IPS DF 6.9 (cell line): ENCODE results near the gene CACNA1G.

Experiments
- DNase-seq: peaks from one replicate; pipeline ENCODE4 v3.0.0-alpha.2; 2013; ENCODE audit warnings: low read depth, low spot score
- H3K27ac ChIP-seq: one replicate; pipeline ENCODE4 v1.5.1; 2013; ENCODE audit warnings: low read length, control low read depth
- H3K27me3 ChIP-seq: 2 replicates; pipeline ENCODE4 v1.6.1; 2013; ENCODE audit warnings: mild to moderate bottlenecking, low read length; ENCODE audit not compliant: control insufficient read depth, insufficient read depth
- H3K36me3 ChIP-seq: 2 replicates; pipeline ENCODE4 v1.6.1; 2013; ENCODE audit warnings: low read length; ENCODE audit not compliant: control insufficient read depth, insufficient read depth
- H3K4me1 ChIP-seq: 2 replicates; pipeline ENCODE4 v1.6.1; 2013; ENCODE audit warnings: low read length; ENCODE audit not compliant: control insufficient read depth, insufficient read depth
- H3K4me3 ChIP-seq: 2 replicates; pipeline ENCODE4 v1.5.1; 2013; ENCODE audit warnings: mild to moderate bottlenecking, low read length
- H3K9me3 ChIP-seq: 2 replicates; pipeline ENCODE4 v1.6.1; 2013; ENCODE audit warnings: low read length, inconsistent platforms; ENCODE audit not compliant: control insufficient read depth, insufficient read depth
- WGBS: extraction: QIAGEN DNeasy Blood & Tissue Kit; methylation state at CpG from one replicate; pipeline ENCODE4 v1.1.7; 2013; ENCODE audit warnings: mixed read lengths, missing lambda C conversion rate; ENCODE audit not compliant: insufficient read length, insufficient coverage; 5-methylcytosine and 5-hydroxymethylcytosine counted together

CACNA1G gene

GRCh38 chr17:50649042-50649908 is 88.8 kb downstream of the CACNA1G start:
- no peak for DNase-seq

GRCh38 chr17:50651661-50652060 is 91.1 kb downstream of the CACNA1G start:
- WGBS: no CpG with 5 or more reads among the region's 2 CpGs
- Histone ChIP-seq H3K27me3 (no peaks in the 10 kb centered on the region), H3K4me1 (no peaks in the 10 kb centered on the region), H3K36me3 (no peaks in the 10 kb centered on the region), H3K4me3 (no peak overlapping the region), H3K9me3 (no peaks in the 10 kb centered on the region), H3K27ac (no peak overlapping the region)
- DNase-seq: no peak

More at GRCh38 chr17:50649042-50649908, 88.8 kb downstream of the CACNA1G start:
- Histone ChIP-seq H3K27me3 (no peaks in the 10 kb centered on the region), H3K9me3 (no peaks in the 10 kb centered on the region), H3K36me3 (no peaks in the 10 kb centered on the region), H3K4me3 (no peak overlapping the region), H3K4me1 (no peaks in the 10 kb centered on the region), H3K27ac (no peak overlapping the region)
- no CpG with 5 or more reads among the region's 7 CpGs for WGBS

- no CpG with 5 or more reads among the region's 3 CpGs for WGBS
Measured at GRCh38 chr17:50653738-50654137, 93.2 kb downstream of the CACNA1G start.

GRCh38 chr17:50656509-50656908 is 96.0 kb downstream of the CACNA1G start:
- Histone ChIP-seq H3K4me3 (no peak overlapping the region), H3K36me3 (no peaks in the 10 kb centered on the region), H3K27ac (no peak overlapping the region), H3K27me3 (no peaks in the 10 kb centered on the region), H3K9me3 (no peaks in the 10 kb centered on the region), H3K4me1 (no peaks in the 10 kb centered on the region)
- DNase-seq: no peak
- WGBS: no CpG with 5 or more reads among the region's 5 CpGs

More at GRCh38 chr17:50653738-50654137, 93.2 kb downstream of the CACNA1G start:
- Histone ChIP-seq H3K4me1 (no peaks in the 10 kb centered on the region), H3K36me3 (no peaks in the 10 kb centered on the region), H3K27ac (no peak overlapping the region), H3K27me3 (no peaks in the 10 kb centered on the region), H3K4me3 (no peak overlapping the region), H3K9me3 (no peaks in the 10 kb centered on the region)
- no peak for DNase-seq

GRCh38 chr17:50657054-50657453 is 96.5 kb downstream of the CACNA1G start:
- DNase-seq: no peak
- Histone ChIP-seq H3K4me1 (peaks cover 4% of the 10 kb centered on the region; the same call in 1 of the 2 replicates), H3K36me3 (no peaks in the 10 kb centered on the region), H3K27ac (no peak overlapping the region), H3K9me3 (no peaks in the 10 kb centered on the region), H3K27me3 (no peaks in the 10 kb centered on the region), H3K4me3 (no peak overlapping the region)
- WGBS: no CpG with 5 or more reads among the region's 7 CpGs

GRCh38 chr17:50657627-50658026 is 97.1 kb downstream of the CACNA1G start:
- no peak overlapping the region for H3K4me3 ChIP-seq
- no peaks in the 10 kb centered on the region for H3K27me3 ChIP-seq
- H3K4me1 ChIP-seq: peaks cover 4% of the 10 kb centered on the region; the same call in 1 of the 2 replicates
- H3K9me3 ChIP-seq: no peaks in the 10 kb centered on the region
- WGBS: no CpG with 5 or more reads among the region's 7 CpGs
- no peak for DNase-seq
- no peak overlapping the region for H3K27ac ChIP-seq
- no peaks in the 10 kb centered on the region for H3K36me3 ChIP-seq

- DNase-seq: no peak
- Histone ChIP-seq H3K27me3 (no peaks in the 10 kb centered on the region), H3K36me3 (no peaks in the 10 kb centered on the region), H3K4me3 (no peak overlapping the region), H3K9me3 (no peaks in the 10 kb centered on the region), H3K4me1 (peaks cover 4% of the 10 kb centered on the region; the same call in 1 of the 2 replicates), H3K27ac (no peak overlapping the region)
- no CpG with 5 or more reads among the region's 6 CpGs for WGBS
Measured at GRCh38 chr17:50658616-50659015, 98.1 kb downstream of the CACNA1G start.

- H3K4me1 ChIP-seq: peaks cover 4% of the 10 kb centered on the region; the same call in 1 of the 2 replicates
- H3K27me3 ChIP-seq: no peaks in the 10 kb centered on the region
- no peak for DNase-seq
- H3K4me3 ChIP-seq: no peak overlapping the region
- no peaks in the 10 kb centered on the region for H3K36me3 ChIP-seq
- no peak overlapping the region for H3K27ac ChIP-seq
- no CpG with 5 or more reads among the region's 10 CpGs for WGBS
- no peaks in the 10 kb centered on the region for H3K9me3 ChIP-seq
Measured at GRCh38 chr17:50659179-50659578, 98.7 kb downstream of the CACNA1G start.

- no CpG with 5 or more reads among the region's 11 CpGs for WGBS
- no peak overlapping the region for H3K27ac ChIP-seq
Measured at GRCh38 chr17:50660042-50660886, 99.7 kb downstream of the CACNA1G start.

GRCh38 chr17:50660887-50661345 is 100.4 kb downstream of the CACNA1G start:
- no peaks in the 10 kb centered on the region for H3K9me3 ChIP-seq
- H3K36me3 ChIP-seq: no peaks in the 10 kb centered on the region
- no peak overlapping the region for H3K4me3 ChIP-seq
- H3K27me3 ChIP-seq: no peaks in the 10 kb centered on the region
- H3K4me1 ChIP-seq: peaks cover 4% of the 10 kb centered on the region; the same call in 1 of the 2 replicates
- no peak overlapping the region for H3K27ac ChIP-seq
- no peak for DNase-seq
- no CpG with 5 or more reads among the region's 10 CpGs for WGBS

More at GRCh38 chr17:50660042-50660886, 99.7 kb downstream of the CACNA1G start:
- no peaks in the 10 kb centered on the region for H3K9me3 ChIP-seq
- no peak overlapping the region for H3K4me3 ChIP-seq
- H3K36me3 ChIP-seq: no peaks in the 10 kb centered on the region
- no peak for DNase-seq
- no peaks in the 10 kb centered on the region for H3K27me3 ChIP-seq
- H3K4me1 ChIP-seq: peaks cover 4% of the 10 kb centered on the region; the same call in 1 of the 2 replicates
